Measurements from ENCODE around the gene CASS4. TPM values are rescaled to one million over a fixed set of nuclear protein-coding genes. Genes with fewer than 3 reads are reported as not detected.

CASS4 gene
- total and polyA plus RNA-seq, 9 of the 15 experiments (the other 6 are each of a cell fraction or from before 2014, with no cell fraction given) = 8.1 to 53.8 (median 26.7) TPM

DNA sequence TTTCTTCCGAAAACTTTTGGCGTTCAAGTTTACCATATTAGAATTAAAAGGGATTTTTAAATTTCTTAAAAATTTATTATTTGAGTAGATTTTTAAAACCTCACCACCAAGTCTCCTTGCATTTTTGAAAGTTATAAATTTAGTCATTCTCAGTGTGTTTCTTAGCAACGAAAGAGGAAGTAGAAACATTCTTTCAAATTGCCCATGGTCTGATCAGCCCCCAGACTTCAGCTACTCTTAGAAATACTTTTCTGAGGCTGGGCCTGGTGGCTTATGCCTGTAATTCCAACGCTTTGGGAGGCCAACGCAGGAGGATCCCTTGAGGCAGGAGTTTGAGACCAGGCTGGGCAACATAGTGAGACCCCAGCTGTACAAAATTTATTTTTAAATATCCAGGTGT lies 41.3 kb downstream of the CASS4 start:
- H3K9me1 ChIP-seq (ENCODE audit: control insufficient read depth, insufficient read depth, low read length) = peaks cover 3% of the 10 kb centered on the region
- H3K36me3 ChIP-seq (ENCODE audit: control insufficient read depth, insufficient read depth, low read length) = peaks cover 70% of the 10 kb centered on the region
- no peak overlapping the region for H3K9ac ChIP-seq (ENCODE audit: insufficient read depth in 1 of 2, low read depth in 2 of 2, low read length in 2 of 2)
- no peak overlapping the region for H3K4me3 ChIP-seq
- FAIRE-seq = no peak
- in situ Hi-C loops (cut with MboI) (no loop called here), intact Hi-C loops (cut with micrococcal nuclease) (no loop called here)
- H3K4me1 ChIP-seq (replicated peaks in 1 of 2; ENCODE audit: control insufficient read depth in 2 of 2, insufficient read depth in 2 of 2, low read length in 2 of 2) = peaks cover 1 to 3% of the 10 kb centered on the region in 2 experiments; a peak in 4 of 5 replicates
- no peaks in the 10 kb centered on the region for H3K9me3 ChIP-seq (replicated peaks; ENCODE audit: control insufficient read depth, insufficient read depth, low read depth, low read length)
- H3K79me2 ChIP-seq (ENCODE audit: control insufficient read depth, insufficient read depth, low read length) = peaks cover 21% of the 10 kb centered on the region
- no peaks in the 10 kb centered on the region for H4K20me1 ChIP-seq (replicated peaks; ENCODE audit: control insufficient read depth, insufficient read depth, low read length)
- H2AFZ ChIP-seq (ENCODE audit: low read depth, low read length) = no peak overlapping the region
- WGBS (ENCODE audit: insufficient coverage, low coverage, missing lambda C conversion rate) = 89% methylated on average over 5 of the region's 5 CpGs
- no TSS peak for BruUV-seq (replicated peaks)
- no peak for ATAC-seq
- no peak for DNase-seq (ENCODE audit: extremely low read depth in 1 of 4, low spot score in 3 of 4)
- ChIA-PET CTCF (ENCODE audit: low intra/inter-chr PET ratio) (no interaction called here), POLR2A (interaction anchor here (1.1 kb wide), 1 partner anchor 16 kb away, joined by 4 read pairs; no protein-coding TSS in a partner anchor)
- H3K4me2 ChIP-seq (ENCODE audit: insufficient read depth, low read length) = no peak overlapping the region
- H3K27ac ChIP-seq (ENCODE audit: extremely low read depth, low read depth, low read length) = no peak overlapping the region
- no peaks in the 10 kb centered on the region for H3K27me3 ChIP-seq (ENCODE audit: control insufficient read depth in 2 of 2, insufficient read depth in 2 of 2, low read length in 2 of 2)
- TF ChIP-seq MEF2A (IDR thresholded peaks at IDR 0.05; ENCODE audit: control insufficient read depth, low read depth, low read length) (no peak), ZNF133 (CRISPR knock-in tag; IDR thresholded peaks at IDR 0.05) (no peak), YBX1 (IDR thresholded peaks at IDR 0.05) (no peak), NR3C1 (CRISPR knock-in tag; IDR thresholded peaks at IDR 0.05) (no peak), KDM2B (CRISPR knock-in tag; IDR thresholded peaks at IDR 0.05) (no peak), RBM39 (optimal IDR thresholded peaks at IDR 0.05; ENCODE audit: low read depth, low read length) (no peak), ZFP36 (IDR thresholded peaks at IDR 0.05; ENCODE audit: low read depth, low read length, partially characterized antibody) (no peak), EP400 (IDR thresholded peaks at IDR 0.05) (no peak), TCFL5 (CRISPR knock-in tag; conservative IDR thresholded peaks at IDR 0.05) (no peak), CTCF (IDR thresholded peaks at IDR 0.05 in 2 of 3, conservative IDR thresholded peaks at IDR 0.05 in 1 of 3; ENCODE audit: insufficient read depth in 2 of 3, low read depth in 1 of 3, low read length in 3 of 3) (no peak), COPS2 (conservative IDR thresholded peaks at IDR 0.05) (no peak)
- TF ChIP-seq, protein P1, sequence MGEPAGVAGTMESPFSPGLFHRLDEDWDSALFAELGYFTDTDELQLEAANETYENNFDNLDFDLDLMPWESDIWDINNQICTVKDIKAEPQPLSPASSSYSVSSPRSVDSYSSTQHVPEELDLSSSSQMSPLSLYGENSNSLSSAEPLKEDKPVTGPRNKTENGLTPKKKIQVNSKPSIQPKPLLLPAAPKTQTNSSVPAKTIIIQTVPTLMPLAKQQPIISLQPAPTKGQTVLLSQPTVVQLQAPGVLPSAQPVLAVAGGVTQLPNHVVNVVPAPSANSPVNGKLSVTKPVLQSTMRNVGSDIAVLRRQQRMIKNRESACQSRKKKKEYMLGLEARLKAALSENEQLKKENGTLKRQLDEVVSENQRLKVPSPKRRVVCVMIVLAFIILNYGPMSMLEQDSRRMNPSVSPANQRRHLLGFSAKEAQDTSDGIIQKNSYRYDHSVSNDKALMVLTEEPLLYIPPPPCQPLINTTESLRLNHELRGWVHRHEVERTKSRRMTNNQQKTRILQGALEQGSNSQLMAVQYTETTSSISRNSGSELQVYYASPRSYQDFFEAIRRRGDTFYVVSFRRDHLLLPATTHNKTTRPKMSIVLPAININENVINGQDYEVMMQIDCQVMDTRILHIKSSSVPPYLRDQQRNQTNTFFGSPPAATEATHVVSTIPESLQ (CRISPR knock-in tag; IDR thresholded peaks at IDR 0.05) = no peak
- TF ChIP-seq, protein P2, sequence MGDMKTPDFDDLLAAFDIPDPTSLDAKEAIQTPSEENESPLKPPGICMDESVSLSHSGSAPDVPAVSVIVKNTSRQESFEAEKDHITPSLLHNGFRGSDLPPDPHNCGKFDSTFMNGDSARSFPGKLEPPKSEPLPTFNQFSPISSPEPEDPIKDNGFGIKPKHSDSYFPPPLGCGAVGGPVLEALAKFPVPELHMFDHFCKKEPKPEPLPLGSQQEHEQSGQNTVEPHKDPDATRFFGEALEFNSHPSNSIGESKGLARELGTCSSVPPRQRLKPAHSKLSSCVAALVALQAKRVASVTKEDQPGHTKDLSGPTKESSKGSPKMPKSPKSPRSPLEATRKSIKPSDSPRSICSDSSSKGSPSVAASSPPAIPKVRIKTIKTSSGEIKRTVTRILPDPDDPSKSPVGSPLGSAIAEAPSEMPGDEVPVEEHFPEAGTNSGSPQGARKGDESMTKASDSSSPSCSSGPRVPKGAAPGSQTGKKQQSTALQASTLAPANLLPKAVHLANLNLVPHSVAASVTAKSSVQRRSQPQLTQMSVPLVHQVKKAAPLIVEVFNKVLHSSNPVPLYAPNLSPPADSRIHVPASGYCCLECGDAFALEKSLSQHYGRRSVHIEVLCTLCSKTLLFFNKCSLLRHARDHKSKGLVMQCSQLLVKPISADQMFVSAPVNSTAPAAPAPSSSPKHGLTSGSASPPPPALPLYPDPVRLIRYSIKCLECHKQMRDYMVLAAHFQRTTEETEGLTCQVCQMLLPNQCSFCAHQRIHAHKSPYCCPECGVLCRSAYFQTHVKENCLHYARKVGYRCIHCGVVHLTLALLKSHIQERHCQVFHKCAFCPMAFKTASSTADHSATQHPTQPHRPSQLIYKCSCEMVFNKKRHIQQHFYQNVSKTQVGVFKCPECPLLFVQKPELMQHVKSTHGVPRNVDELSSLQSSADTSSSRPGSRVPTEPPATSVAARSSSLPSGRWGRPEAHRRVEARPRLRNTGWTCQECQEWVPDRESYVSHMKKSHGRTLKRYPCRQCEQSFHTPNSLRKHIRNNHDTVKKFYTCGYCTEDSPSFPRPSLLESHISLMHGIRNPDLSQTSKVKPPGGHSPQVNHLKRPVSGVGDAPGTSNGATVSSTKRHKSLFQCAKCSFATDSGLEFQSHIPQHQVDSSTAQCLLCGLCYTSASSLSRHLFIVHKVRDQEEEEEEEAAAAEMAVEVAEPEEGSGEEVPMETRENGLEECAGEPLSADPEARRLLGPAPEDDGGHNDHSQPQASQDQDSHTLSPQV (IDR thresholded peaks at IDR 0.05) = no peak
- TF ChIP-seq, protein P3, sequence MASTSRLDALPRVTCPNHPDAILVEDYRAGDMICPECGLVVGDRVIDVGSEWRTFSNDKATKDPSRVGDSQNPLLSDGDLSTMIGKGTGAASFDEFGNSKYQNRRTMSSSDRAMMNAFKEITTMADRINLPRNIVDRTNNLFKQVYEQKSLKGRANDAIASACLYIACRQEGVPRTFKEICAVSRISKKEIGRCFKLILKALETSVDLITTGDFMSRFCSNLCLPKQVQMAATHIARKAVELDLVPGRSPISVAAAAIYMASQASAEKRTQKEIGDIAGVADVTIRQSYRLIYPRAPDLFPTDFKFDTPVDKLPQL (IDR thresholded peaks at IDR 0.05; ENCODE audit: extremely low read depth, insufficient read length) = no peak
